IPS-18a (cell line): ENCODE measurements around the gene SLCO3A1.

Source experiments
- H3K27ac ChIP-seq: one replicate; pipeline ENCODE4 v1.5.1; 2013; ENCODE audit warnings: low read length
- H3K27me3 ChIP-seq: one replicate; pipeline ENCODE4 v1.6.1; 2013; ENCODE audit warnings: mild to moderate bottlenecking, low read length; ENCODE audit not compliant: control insufficient read depth, insufficient read depth
- H3K36me3 ChIP-seq: one replicate; pipeline ENCODE4 v1.6.1; 2013; ENCODE audit warnings: low read depth, low read length; ENCODE audit not compliant: control insufficient read depth
- H3K4me1 ChIP-seq: one replicate; pipeline ENCODE4 v1.6.1; 2013; ENCODE audit warnings: low read depth, low read length; ENCODE audit not compliant: control insufficient read depth
- H3K4me3 ChIP-seq: one replicate; pipeline ENCODE4 v1.5.1; 2013; ENCODE audit warnings: low read length
- H3K9ac ChIP-seq: one replicate; pipeline ENCODE4 v1.6.1; 2013; ENCODE audit warnings: mild to moderate bottlenecking, low read length, moderate library complexity
- H3K9me3 ChIP-seq: one replicate; pipeline ENCODE4 v1.6.1; 2013; ENCODE audit warnings: low read depth, low read length; ENCODE audit not compliant: control insufficient read depth

Gene SLCO3A1

DNA sequence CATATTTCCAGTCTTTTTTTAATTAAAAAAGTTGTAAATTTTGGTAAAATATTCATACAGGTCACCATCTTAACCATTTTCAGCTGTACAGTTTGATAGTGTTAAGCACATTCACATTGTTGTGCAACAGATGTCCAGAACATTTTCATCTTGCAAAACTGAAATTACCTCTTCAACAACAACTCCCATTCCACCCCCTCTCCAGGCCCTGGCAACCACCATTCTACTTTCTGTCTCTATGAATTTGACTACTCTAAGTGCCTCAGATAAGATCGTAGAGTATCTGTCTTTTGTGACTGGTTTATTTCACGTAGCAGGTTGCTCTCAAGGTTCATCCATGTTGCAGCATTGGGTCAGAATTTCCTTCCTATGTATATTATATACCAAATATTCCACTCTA lies 76.0 kb downstream of the SLCO3A1 start:
- H3K4me1 ChIP-seq, result peaks cover 27% of the 10 kb centered on the region
- no peaks in the 10 kb centered on the region for H3K36me3 ChIP-seq
- H3K9ac ChIP-seq, result no peak overlapping the region
- no peaks in the 10 kb centered on the region for H3K27me3 ChIP-seq
- no peak overlapping the region for H3K27ac ChIP-seq
- H3K9me3 ChIP-seq, result no peaks in the 10 kb centered on the region
- H3K4me3 ChIP-seq, result no peak overlapping the region

DNA sequence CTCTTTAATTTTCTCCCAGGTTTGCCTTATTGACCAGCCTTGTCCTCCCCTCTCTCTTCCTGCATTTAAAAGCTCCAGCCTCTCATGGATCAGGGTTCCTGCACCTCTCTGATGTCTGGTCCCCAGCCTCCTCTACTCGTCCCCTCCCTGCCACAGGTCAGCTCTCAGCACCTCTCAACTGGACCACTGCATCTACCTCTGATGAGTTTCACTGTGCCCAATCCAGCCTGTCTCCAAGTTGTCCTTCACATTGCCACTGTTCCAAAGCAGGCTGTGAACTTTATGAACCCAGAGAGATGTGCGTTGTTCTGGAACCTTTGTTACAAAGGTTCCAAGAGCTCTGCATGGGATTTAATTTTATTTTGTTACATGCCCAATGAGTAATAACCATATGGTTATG lies 76.6 kb downstream of the SLCO3A1 start:
- peaks cover 24% of the 10 kb centered on the region for H3K4me1 ChIP-seq
- no peak overlapping the region for H3K4me3 ChIP-seq
- H3K27ac ChIP-seq, result no peak overlapping the region
- no peaks in the 10 kb centered on the region for H3K36me3 ChIP-seq
- no peaks in the 10 kb centered on the region for H3K9me3 ChIP-seq
- H3K27me3 ChIP-seq, result no peaks in the 10 kb centered on the region
- no peak overlapping the region for H3K9ac ChIP-seq

DNA sequence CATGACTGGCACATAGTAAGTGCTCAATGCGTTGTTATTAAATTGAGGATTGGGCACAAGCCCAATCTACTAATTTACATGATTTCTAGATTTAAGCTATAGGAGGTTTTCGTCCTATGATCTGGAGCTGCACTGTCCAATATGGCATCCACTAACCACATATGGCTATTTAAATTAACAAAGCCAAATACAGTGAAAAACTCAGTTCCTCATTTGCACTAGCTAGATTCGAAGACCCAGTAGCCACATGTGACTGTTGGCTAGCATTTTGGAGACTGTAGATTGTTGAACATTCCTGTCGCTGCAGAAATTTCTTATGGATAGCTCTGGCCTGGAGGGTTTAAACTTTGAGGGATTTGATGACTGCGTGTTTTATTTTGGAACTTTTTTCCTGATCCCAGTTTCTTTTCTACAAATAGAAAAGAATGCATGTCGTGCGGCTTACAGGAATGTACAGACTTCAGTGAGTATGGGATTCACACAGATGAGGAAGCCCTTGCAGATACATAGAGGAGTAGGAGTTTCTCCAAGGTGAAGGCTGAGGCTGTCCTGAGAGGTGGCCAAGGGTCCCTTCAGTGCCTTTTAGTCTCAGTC lies 82.8 kb downstream of the SLCO3A1 start:
- H3K36me3 ChIP-seq, result no peaks in the 10 kb centered on the region
- H3K4me1 ChIP-seq, result peaks cover 12% of the 10 kb centered on the region
- no peak overlapping the region for H3K27ac ChIP-seq
- no peaks in the 10 kb centered on the region for H3K9me3 ChIP-seq
- H3K4me3 ChIP-seq, result no peak overlapping the region
- no peaks in the 10 kb centered on the region for H3K27me3 ChIP-seq
- H3K9ac ChIP-seq, result no peak overlapping the region

DNA sequence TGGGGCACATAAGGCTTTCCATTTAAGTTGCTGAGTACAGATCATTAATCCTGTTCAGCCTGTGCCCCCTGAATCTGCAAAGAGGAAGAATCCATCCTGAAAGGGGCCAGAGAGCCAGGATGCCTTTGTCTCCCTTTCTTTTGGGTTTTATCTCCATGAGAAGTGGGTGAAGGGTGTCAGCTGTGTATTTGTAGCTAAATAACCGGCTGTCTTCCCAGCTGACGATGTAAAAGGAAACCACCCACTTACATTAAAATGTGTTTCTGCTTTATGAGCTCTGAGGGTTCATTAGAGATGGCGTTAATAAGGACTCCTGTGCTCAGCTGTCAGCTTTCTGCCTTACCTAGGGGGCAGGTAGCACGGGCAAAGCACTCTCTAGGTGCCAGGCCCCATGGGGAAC lies 83.4 kb downstream of the SLCO3A1 start:
- Histone ChIP-seq H3K27me3 (no peaks in the 10 kb centered on the region), H3K4me1 (peaks cover 14% of the 10 kb centered on the region), H3K36me3 (no peaks in the 10 kb centered on the region), H3K9ac (no peak overlapping the region), H3K27ac (no peak overlapping the region), H3K4me3 (no peak overlapping the region), H3K9me3 (no peaks in the 10 kb centered on the region)

- Histone ChIP-seq H3K27me3 (no peaks in the 10 kb centered on the region), H3K4me3 (no peak overlapping the region), H3K9me3 (no peaks in the 10 kb centered on the region), H3K4me1 (peaks cover 14% of the 10 kb centered on the region), H3K27ac (no peak overlapping the region), H3K9ac (no peak overlapping the region), H3K36me3 (no peaks in the 10 kb centered on the region)
Observed at GRCh38 chr15:91938136-91938535, 84.6 kb downstream of the SLCO3A1 start.

DNA sequence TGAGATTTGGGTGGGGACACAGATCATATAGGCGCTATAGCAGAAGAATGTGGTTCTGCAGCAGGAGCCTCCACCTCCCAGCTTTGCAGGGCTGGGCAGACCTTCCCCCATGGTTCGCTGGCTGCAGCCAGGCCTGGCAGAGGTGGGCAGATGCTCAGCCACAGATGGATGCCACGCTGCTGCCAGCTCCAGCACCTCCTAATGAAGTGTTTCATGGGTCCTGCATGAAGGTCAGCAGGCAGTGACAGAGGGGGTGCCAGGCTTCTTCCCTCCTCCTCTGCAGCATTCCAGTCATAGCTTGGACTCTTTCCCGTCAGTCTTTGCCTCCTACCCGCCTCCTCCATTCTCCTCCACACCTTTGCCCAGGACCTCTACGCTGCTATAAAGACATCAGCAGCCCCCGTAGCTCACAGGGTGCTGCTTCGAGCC lies 85.9 kb downstream of the SLCO3A1 start:
- Histone ChIP-seq H3K9ac (no peak overlapping the region), H3K27me3 (no peaks in the 10 kb centered on the region), H3K9me3 (no peaks in the 10 kb centered on the region), H3K27ac (no peak overlapping the region), H3K4me1 (peaks cover 16% of the 10 kb centered on the region), H3K36me3 (no peaks in the 10 kb centered on the region), H3K4me3 (no peak overlapping the region)

DNA sequence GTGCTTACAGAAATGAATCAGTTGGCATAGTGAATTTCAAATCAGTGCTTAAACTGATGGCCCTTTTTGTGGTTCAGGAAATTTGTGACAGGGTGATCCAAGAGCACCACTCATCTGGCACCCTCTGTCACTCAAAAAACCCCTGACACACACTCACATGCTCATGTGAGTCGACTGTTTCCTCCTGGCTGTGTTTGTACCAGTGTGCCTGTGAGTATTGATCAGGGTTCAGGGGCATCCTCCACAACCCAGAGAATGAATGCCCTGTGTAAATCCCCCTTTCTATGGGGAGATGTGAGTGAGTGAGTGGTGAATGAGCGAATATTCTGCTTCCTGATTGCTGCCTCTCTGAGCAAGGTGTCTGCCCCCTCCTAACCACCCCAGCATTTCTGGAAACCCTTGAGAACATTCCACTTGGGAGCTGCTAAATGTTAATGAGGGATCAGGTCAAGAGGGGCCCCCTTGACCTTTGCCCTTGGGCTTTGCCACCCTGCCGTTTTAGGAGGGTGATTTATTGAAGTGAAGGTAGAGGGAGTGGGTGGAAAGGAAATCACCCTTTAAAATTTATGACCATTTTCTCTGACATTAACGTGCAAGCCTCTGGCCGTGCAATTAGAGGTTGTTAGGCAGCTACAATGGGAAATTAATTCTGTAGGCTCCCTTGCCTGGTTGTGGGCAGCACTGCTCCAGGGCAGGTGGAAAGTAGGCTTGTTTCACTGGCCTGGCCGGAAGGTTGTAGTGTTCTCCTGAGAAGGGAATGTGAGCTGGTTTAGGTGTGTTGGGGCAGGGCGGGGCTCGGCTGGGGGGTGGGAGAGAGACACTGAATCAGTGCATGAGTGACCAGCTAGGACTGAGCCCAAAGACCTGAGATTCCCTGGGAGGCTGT lies 87.2 kb downstream of the SLCO3A1 start:
- H3K4me1 ChIP-seq, result peaks cover 18% of the 10 kb centered on the region
- no peak overlapping the region for H3K27ac ChIP-seq
- H3K9ac ChIP-seq, result no peak overlapping the region
- no peak overlapping the region for H3K4me3 ChIP-seq
- no peaks in the 10 kb centered on the region for H3K9me3 ChIP-seq
- no peaks in the 10 kb centered on the region for H3K36me3 ChIP-seq
- H3K27me3 ChIP-seq, result no peaks in the 10 kb centered on the region

DNA sequence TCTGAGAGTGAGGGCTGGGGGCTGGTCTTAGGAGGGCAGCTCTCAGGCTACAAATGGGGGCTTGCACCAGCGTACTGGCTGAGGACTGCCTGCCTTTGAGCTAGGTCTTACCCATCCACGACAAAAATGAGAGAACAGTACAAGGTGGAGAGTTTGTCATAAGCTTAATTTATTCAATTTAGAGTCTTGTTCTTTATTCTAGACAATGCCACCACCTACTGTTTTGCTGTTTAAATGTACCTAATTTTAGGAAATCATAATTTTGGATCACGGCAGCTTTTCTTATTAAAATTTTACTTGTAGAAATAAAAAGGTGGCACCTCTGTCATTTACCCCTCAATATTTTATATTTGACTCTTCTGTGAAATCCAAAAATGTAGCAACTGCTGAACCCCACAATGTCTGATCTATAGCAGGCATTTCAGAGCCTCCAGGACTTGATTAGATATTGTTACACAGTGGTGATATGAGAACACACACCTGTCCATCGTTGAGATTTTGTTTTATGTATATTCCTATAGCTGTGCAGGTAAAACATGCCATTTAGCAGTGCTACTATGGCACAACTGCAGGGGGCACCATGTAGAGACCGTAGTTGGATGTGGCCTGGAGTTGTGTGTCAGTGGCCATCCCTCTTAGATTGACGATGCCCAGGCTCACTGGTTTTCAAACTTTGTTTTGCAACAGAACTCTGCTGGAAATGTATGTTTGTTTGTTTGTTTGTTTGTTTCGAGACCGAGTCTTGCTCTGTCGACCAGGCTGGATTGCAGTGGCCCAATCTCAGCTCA lies 88.6 kb downstream of the SLCO3A1 start:
- Histone ChIP-seq H3K4me1 (peaks cover 18% of the 10 kb centered on the region), H3K27ac (no peak overlapping the region), H3K4me3 (no peak overlapping the region), H3K36me3 (no peaks in the 10 kb centered on the region), H3K9ac (no peak overlapping the region), H3K27me3 (no peaks in the 10 kb centered on the region), H3K9me3 (no peaks in the 10 kb centered on the region)

GRCh38 chr15:91942720-91943394 lies 89.3 kb downstream of the SLCO3A1 start:
- Histone ChIP-seq H3K27me3 (no peaks in the 10 kb centered on the region), H3K27ac (no peak overlapping the region), H3K4me1 (peaks cover 25% of the 10 kb centered on the region), H3K4me3 (no peak overlapping the region), H3K9me3 (no peaks in the 10 kb centered on the region), H3K36me3 (no peaks in the 10 kb centered on the region), H3K9ac (no peak overlapping the region)

GRCh38 chr15:91944331-91944730 lies 90.8 kb downstream of the SLCO3A1 start:
- H3K4me3 ChIP-seq, result no peak overlapping the region
- H3K36me3 ChIP-seq, result no peaks in the 10 kb centered on the region
- H3K9me3 ChIP-seq, result no peaks in the 10 kb centered on the region
- no peaks in the 10 kb centered on the region for H3K27me3 ChIP-seq
- no peak overlapping the region for H3K9ac ChIP-seq
- peaks cover 38% of the 10 kb centered on the region for H3K4me1 ChIP-seq
- no peak overlapping the region for H3K27ac ChIP-seq

DNA sequence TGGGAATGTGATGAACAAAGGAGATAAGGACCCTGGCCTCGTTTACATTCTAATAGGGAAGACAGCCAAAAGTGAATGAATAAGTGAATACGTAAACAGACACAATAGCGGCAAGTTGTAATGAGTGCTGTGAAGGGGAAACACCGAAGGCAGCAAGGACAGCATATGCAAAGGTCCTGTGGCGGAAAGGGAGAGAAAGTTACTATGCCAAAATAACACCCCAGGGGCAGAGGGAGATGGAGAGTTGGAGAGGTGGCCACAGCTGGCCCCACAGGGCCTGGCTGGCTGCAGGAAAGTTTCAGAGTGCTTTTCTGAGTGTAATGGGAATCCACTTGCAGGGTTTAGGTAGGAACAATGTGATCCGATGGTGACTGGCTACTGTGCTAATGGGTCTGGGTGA lies 91.9 kb downstream of the SLCO3A1 start:
- H3K4me1 ChIP-seq, result peaks cover 42% of the 10 kb centered on the region

More for the DNA sequence above, 91.9 kb downstream of the SLCO3A1 start:
- no peaks in the 10 kb centered on the region for H3K9me3 ChIP-seq
- no peaks in the 10 kb centered on the region for H3K27me3 ChIP-seq
- no peak overlapping the region for H3K27ac ChIP-seq
- H3K4me3 ChIP-seq, result no peak overlapping the region
- H3K9ac ChIP-seq, result no peak overlapping the region
- no peaks in the 10 kb centered on the region for H3K36me3 ChIP-seq
